Raji (cell line): ENCODE measurements around the gene PRELID3B.
A peak's percentile ranks its signal among the peaks of the same experiment; 100 is the strongest.

ENCODE experiments used
- POLR2A ChIP-seq: IDR thresholded peaks from 2 replicates; pipeline ENCODE4 v1.6.1; 2011; ENCODE audit warnings: low read depth, low read length, control low read depth; ENCODE audit not compliant: insufficient read depth

PRELID3B gene

GRCh38 chr20:59010321-59010994 is 32.1 kb downstream of the PRELID3B start:
- no peak for TF ChIP-seq POLR2A

- TF ChIP-seq POLR2A: no peak
Measured at GRCh38 chr20:59008715-59009336, 33.8 kb downstream of the PRELID3B start.

DNA sequence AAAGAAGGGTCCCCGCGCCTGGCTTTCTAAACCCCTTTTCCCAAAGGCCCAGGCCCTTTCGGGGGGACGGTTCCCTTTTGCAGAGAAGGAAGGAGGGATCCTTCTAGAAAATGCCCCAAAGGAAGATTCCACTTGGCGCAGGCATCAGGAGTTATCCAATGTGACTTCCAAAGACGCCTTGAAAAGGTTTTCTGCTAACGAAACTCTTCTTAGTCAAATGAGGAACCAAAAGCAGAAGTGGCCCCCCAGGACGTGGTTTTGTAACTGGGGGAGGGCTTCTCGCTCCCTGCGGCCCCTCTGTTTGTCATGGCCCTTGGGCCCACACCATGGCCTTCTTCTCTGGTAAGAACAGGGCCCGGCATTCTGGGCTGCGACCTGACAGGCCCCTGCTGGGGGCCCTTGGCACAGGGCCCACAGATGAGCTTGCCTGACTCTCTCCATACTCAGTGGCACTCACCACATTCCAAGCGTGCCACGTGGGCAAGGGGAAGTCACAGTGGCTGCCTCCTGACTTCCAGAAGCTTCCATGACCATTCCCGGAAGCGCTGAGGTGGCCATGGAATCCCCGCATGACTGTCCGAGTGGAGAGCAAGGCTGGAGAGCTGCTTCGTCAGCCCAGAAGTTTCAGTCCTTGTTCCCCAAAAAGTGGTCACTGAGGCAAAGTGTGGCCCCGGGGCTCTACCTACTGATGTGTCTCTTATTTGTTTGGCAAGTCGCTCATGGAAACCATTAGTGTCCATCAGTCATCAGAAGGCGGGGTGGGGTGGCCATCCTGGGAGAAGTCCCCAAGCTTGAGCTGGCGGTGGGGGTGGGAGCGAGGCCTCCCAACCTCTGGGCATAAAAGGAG is 34.7 kb downstream of the PRELID3B start:
- 0 out of 2 replicates have a peak, but pooled peaks have one; percentile 21 for TF ChIP-seq POLR2A

- peak; percentile 68 for TF ChIP-seq POLR2A
Measured at GRCh38 chr20:59006864-59007664, 35.5 kb downstream of the PRELID3B start, which contains the start of gene CTSZ. Gene CTSZ (minus strand): TSS chr20:59007254. CDS start chr20:59007128, 126 bp downstream.

GRCh38 chr20:59006167-59006863 is 36.3 kb downstream of the PRELID3B start:
- TF ChIP-seq POLR2A: peak; percentile 31; the same call in 1 of the 2 replicates

- TF ChIP-seq POLR2A: no peak
Measured at GRCh38 chr20:59005523-59006166, 36.9 kb downstream of the PRELID3B start.

- TF ChIP-seq POLR2A: peak; percentile 69
Measured at GRCh38 chr20:59004763-59005522, 37.6 kb downstream of the PRELID3B start.

DNA sequence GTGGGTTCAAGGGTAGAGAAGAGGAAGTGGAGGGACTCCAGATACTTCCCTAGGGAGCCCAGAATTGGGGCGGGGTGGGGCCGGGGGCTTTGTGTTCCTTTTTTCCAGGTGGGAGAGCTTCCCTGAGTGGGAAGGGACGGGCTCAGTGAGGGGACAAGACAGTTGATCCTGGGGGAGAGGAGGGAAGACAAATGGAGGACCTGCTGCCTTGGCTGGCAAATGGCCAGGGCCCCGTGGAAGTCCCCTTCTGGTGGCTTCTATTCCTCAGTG is 38.2 kb downstream of the PRELID3B start:
- no peak for TF ChIP-seq POLR2A

GRCh38 chr20:59003836-59004492 is 38.6 kb downstream of the PRELID3B start:
- TF ChIP-seq POLR2A: no peak

DNA sequence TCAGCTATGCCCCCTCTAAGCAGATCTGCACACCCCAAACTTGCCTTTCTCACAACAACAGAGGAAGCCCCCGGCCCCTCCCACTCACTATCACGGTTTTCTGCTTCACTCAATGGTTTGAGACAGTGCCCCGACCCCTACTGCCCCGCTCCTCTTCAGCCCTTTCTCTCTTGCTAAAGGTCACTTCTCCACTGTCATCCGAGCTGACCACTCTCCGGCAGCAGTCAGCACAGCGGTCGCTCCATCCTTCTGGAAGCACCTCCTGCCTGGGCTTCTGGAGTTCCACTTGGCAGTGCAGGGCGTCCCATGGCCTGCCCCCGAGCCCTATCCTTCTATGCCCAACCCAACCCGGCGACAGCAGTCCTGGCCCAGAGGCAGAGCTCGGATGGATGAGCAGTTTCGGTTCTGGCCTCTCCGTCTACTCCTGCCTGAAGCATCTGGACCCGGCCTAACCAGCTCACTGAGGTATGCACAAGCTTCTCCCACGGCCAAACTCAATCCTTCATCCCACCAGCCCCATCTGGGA is 39.6 kb downstream of the PRELID3B start:
- 0 out of 2 replicates have a peak, but pooled peaks have one; percentile 17 for TF ChIP-seq POLR2A

- no peak for TF ChIP-seq POLR2A
Measured at GRCh38 chr20:59002388-59002787, 40.2 kb downstream of the PRELID3B start.

DNA sequence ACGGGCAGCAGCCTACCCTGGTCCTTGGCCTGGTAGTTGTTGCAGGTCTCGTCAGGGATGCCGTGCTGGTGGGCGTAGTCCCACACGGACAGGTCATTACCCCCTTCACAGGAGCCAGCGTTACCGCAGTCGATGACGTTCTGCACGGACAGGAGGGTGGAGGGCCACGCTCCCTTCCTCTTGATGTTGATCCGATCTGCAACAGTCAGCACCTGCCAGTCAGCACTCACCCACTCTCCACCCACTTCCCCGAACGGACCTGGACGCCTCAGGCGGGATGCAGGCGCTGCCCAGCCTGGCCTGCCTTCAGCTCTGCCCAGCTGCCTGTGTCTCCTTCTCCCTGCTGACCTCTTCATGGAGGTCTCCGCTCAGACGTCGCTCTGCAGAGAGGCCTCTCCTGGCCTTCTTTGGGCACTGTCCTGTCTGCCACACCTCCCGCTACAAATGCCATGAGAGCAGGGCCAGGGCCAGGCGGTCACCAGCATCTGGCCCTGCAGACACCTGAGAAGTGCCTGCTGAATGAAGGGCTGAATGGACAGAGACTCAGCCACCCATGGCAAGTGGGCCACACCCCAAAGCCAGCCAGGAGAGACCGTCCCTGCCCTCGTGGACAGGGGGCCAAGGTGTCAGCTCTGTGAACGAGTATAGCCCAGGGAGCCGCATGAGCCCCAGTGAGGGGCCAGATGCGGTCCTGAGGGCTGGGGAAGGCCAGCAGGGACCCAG is 41.0 kb downstream of the PRELID3B start:
- no peak for TF ChIP-seq POLR2A
